ENCODE measurements around the gene BCL11B.

Gene BCL11B

DNA sequence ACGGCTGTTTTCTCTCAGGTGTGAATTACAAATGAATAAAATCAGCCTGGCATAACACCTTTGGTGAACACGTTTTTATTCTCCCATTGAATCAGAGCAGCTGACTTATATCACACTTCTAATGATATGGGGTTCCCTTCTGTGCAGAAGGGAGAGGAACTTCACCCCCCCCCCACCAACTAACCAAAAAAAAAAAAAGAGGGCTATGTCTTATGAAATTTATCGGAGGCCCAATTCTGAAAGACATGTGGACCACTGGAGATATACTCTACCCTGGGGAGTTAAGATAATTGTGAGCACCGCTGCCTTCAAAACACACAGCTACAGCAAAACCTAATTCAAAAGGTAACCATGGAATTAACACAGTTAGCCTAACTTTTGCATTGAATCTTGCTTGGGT, 4.6 kb downstream of the BCL11B start:
- DNase-seq, result no peak

DNA sequence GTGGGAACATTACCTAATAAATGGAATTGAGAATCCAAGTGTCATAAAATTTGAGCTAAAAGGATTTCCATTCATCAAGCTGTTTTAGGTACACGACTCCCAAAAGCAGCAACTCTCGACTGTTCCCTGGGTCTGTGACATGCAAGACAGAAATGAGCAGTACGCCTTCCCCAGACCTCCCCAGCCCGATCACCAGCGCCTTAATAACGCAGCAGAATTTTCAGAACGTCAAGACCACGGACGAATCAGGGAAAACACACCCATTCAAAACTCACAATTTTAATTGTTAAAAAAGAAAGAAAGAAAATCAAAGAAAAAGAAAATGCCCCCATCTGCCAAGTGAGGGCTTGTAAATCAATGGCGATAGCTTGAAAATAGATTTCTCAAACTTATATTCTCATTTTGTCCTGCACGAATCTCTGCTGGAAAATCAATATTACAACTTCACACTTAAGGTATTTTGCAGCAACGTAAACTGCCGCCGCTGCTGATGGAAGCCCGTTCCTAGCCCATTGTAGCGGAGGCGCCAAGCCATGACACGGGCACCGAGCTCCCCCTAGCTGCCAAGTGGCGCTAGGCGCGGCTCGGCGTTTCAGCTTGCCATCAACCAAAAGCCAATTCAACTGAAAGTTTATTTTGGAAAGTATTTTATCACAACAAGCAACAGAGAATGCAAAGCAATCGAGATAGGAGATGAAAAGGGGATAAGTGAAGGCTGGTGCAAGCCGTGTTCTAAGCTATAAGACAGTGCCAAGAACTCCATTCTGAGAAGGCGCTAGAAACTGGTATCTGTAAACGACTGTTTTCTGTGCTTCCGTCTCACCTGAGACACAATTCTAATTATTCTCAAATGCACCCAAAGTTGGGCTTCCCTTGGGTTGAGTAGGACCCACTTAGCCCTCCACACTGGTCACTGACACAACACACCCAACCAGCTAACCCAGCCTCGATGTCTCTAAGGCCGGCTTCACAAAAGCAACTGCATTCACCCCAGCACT, 5.5 kb downstream of the BCL11B start:
- DNase-seq, result peak; percentile 18 to 75

DNA sequence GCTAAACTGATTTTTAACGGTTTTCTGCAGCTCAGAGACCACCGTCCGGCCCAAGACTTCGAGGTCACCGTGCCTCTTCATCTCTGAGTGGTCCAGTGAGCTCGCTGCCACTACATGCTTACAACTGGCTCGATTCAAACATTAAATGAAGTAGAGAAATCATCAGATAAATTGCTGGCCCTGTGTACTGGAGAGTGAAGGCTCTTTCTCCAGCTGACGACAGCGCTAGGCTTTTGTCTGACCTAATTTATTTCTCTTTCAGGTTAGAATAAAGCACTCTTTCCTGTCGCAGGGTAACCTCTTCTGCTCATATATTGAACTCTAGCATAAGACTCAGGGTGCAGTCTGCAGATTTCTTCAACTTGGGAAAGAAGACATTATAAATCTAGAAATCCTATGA, 6.4 kb downstream of the BCL11B start:
- no peak for DNase-seq

DNA sequence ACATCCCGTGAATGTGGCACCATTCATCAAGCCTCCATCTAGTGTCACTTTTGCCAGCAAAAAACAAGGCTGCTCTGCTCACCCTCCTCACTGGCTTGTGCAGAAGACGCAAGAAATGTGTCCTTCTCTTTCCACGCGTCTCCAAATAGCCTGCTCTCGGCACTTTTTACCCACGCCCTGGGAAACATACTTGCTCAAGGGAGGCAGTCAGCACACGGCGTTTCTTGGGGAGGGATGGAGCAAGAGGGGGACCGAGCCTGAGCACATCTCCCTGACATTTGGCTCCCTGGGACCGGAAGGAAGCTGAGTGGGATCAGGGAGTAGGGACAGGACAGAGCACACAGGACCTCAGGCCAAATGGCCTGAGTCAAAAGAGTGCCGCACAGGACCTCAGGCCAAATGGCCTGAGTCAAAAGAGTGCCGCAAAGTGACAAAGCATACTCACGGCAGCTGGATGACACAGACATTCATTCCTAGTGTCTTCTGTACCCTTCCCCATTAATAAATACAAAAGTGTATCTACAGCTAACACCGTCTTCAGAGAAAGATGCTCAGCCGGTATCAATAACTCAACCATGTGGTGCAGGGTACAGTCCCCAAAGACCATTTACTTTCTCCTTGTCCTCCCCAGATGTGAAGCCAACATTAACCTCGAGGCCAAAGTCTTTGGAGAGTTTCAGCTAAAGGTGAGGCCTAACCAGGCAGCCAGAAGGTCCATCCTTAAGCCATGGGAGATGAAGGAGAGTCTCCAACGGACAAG, 7.1 kb downstream of the BCL11B start:
- no peak for DNase-seq

DNA sequence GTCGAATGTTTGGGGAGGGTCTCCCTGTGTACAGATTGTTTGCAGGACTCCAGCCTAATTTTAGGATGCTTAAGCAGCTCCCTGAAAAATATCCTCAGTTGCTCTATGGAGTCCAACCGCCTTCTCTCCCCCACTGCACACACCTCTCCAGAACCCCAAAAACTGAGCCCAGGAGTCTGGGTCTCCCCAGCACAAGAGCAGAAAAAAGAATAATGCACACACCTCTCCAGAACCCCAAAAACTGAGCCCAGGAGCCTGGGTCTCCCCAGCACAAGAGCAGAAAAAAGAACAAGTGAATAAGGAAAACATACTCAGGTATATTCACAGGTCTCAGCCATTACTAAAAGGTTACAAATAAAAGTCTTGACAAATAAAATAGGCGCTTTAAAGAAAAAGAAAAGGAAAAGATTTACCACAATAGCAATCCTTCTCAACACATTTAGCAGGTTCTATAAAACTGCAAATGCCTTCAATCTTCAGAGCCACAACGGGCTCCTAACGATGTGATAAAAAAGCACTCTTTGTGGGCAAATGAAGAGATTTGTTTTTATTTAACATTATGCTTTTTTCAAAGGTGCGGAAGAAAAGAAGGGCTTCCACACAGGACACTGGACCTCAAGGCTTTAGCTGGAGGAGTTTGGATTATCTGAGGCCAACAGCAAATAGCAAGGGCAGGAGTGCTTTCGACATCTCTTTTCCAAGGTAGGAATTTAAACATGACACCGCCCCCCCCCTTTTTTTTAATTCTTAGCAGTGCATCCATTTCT, 8.2 kb downstream of the BCL11B start:
- DNase-seq, result no peak

DNA sequence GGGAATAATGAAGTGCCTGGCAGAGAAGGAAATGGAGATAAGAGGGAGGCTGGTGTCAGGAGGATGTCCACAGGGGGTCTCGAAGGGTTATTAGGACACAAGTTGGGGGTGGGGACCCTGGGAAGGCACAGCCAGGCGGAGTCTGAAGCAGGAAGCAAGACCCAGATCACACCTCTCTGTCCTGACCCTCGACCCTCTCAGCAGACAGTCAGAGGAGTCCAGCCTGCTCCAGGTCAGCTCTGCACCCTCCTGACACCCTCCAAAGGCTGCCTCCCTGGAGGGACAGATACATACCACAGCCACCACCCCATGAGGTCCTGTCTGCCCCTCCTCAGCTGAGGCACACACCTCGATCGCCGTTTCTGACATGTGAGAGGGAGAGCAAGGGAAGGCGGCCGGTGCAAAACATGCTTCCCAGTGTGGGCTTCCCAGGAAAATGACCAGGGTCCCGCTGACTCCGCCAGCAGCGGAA, 9.0 kb downstream of the BCL11B start:
- no peak for DNase-seq

DNA sequence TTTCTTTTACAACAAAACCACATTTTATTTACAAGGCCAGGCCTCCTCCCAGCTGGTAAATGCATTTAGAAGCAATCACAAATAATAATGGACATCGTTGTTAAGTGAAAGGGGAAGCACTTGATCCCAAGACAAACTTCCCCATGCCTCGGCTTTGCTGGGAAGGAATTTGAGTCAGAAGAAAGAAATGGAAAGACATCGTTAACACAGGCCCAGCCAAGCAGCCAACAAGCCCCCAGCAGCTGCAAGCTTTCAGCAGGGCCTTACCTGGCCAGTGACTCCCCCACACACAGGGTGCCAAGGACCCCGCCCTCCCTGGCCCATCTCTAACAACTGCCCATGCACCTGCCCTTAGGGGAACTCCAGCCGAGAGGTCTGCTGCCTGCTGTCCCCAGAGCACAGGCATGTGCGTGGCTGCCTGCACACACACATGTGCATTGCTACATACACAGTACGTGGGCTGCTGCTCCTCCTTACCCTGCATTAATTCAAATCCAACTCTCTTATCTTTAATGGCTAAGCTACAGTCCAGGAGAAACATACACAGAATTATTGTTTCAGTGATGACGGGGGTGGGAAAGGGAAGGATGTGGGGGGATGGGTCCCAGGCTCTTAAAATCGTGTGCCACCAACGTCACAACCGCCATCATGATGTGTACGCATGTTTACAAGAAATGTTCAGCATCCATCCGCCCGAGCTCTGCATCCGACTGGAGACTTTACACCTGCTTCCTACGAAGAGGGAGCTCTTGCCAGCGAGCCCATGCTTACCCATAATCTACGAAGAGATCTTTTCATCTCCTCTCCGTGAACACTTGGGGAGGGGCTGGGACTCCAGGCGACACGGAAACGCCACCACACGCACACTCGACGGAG, 9.8 kb downstream of the BCL11B start:
- no peak for DNase-seq

DNA sequence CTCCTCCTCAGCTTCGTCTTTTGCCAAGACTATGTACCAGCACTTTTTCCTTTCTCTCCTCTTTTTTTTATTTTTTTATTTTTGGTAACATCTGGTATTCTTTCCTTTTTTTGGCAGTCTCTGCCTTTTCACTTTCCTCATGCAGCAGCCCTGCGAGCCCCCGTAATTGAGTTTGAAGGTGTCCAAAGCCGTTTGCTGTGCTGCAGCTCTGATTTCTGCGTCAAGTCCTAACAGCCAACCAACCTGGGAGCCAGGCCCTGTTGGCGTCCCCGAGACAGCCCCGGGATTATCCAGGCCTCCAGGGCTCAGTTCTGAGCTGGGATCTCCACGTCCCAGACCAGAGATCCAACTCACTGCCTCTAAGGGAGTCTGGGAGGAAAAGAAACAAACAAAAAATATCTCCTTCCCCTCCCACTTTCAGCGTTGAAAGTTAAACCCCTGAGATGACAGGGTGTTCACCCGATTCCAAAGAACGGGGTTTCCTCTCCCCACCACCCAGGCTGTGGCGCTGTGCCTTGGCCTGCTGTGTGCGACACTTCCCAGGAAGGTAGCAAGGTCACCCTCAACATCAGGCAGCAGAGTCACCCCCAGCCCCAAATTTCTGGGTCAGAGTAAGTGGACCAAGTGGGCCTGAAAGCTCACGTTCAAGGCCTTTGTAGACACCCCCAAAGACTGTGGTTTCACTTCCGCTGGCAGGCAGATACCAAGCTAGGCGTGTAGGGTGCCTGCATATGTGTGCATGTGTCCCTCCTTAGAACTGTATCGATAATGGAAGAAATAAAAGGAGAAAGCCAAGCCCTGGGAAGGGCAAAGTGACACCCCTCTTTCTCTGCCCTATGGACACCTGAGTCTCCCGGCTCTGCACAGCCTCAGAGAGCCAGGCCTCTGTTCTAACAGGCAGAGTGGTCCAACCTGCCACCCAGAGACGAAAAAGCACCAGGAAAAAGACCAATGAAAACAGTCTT, 11.1 kb downstream of the BCL11B start:
- no peak for DNase-seq

DNA sequence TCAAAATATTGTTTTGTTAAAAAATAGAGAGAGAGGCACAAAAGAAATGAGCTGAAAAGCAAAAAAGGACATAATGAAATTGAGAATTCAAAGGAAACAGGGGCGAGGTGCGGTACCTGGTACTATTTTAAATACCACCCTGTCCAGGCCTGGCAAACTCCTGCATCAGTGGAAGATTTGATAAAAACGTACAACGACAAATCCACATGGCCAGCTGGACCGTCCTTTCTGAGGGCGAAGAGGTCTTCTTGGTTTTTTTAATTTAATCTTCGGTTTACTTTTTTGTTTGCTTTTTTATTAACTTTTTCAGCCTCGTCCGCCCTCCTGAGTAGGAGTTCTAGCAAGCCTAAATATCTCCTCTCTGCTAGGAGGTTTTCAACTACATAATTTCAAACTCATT, 11.9 kb downstream of the BCL11B start:
- DNase-seq, result no peak

DNA sequence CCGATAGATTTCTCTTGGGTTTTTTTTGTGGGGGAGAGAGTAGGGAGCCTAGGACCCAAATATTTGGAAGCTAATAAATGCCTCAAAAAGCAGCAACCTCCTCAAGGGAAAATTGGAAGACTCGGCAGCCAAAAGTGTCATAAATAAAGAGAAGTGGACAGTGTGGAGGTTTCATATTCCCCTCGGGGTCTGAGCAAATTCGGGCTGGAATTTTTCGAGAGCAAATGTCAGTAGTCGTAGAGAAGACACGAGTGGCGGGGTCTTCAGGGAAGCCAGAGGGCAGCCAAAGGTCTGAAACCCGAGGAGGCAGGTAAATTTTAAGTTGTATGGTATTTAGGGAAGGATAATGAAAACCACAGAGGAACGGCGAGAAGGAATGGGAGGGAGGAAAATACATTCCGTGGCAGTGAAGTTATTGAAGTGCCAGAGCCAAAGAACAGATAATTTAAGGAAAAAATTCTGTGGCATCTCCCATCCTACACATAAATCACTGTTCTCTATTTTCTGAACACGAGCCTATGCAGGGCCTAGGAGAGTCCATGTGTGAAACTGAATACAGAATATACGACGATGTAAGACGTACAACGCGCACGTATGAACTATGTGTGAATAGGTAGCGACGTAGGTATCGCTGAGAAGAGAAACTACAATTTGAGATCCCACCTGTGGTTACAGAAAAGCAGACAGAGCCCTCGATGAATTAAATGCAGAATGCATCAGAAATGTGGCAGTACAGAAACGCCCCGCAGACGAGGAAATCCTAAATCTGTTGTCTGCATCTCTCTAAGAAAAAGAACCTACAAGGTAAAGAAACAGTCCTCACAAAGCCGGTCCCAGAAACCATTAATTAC, 12.9 kb downstream of the BCL11B start:
- no peak for DNase-seq

DNA sequence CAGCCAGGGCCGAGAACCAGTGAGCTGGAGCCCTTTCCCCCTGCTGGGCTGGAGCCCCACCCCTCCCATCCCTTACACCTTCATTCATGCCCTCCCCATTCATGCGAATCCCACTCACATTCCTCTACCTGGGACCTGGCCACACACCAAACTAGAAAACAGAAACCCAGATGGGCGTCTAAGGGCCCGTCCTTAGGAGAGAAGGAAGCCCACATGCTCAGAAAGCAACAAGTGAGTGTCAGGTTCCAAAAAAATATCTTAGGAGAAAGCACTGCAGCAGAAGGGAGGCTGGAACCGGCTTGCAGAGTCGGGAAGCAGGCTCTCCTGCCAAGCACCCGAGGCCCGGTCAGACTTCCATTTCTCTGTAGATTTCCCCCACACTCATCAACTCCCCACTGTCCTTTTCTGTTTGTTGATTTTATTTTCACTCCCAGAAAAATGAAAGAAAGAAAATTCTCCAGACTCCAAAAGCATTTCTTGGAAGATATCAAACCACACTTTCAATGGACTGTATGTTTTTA, 13.6 kb downstream of the BCL11B start:
- no peak for DNase-seq

DNA sequence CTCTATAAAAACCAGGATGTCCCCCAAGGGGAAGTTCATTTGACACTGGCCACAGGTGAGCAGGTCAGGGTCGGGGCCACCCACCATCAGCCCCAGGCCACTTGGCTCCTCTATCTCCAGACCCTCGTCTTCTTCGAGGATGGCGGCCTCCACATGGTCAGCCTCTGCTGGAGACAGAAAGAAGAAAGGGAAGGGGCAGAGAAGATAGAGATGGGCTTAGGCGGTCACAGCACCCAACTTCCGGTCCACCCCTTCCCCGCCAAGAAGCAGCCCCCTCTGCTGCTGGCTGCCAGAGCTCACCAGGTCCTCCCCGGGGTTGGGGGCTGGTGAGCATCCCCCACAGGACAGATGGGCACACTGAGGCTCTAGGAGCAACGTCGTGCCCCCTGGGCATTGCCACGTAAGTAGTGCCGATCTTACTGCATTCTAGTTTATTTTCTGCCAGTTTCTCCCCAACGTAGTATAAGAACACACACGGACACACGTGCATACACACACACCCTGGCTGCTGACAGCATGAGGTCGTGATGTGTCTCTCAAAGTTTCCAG, 14.2 kb downstream of the BCL11B start:
- no peak for DNase-seq

DNA sequence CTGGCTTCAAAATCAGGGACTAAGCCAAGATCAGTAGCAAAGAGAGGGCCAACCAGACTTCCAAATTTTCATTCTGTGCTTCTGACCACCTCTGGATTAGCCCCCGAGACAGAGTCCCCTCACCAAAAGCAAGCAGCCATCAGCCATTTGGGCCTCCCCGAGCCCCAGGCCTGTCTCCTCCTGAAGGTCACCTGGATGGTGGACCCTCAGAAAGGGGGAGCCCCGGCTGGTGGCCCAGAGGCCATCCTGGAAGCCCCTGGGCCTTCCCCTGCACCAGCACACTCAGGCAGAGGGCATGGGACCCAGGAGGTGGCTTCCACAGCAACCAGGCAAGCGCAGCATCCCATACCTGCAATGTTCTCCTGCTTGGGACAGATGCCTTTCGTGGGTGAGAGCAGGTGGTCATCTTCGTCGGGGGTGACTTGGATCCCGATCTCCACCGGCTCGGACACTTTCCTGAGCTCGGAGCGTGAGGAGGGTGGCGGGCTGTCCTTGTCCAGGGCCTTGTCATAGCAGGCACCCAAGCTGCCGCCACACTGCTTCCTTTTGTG, 14.8 kb downstream of the BCL11B start:
- no peak for DNase-seq

DNA sequence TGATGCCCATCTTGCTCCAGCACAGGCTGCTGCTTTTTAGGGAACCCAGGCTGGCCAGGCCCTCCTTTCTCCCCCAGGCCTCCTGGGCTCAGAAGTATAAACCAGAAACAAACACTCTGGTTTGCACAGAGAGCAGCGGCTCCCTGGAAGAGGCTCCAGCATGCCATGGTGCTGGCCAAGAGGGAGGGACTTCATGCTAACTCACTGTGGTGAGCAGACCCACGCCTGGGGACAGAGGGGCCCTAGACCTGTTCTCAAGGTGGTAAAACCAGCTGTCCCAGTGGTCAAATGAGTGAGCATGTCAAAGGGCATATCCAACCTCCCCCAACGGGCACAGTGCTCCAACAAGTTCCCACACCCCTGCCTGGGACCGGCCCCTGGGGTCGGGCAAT, 15.5 kb downstream of the BCL11B start:
- no peak for DNase-seq

DNA sequence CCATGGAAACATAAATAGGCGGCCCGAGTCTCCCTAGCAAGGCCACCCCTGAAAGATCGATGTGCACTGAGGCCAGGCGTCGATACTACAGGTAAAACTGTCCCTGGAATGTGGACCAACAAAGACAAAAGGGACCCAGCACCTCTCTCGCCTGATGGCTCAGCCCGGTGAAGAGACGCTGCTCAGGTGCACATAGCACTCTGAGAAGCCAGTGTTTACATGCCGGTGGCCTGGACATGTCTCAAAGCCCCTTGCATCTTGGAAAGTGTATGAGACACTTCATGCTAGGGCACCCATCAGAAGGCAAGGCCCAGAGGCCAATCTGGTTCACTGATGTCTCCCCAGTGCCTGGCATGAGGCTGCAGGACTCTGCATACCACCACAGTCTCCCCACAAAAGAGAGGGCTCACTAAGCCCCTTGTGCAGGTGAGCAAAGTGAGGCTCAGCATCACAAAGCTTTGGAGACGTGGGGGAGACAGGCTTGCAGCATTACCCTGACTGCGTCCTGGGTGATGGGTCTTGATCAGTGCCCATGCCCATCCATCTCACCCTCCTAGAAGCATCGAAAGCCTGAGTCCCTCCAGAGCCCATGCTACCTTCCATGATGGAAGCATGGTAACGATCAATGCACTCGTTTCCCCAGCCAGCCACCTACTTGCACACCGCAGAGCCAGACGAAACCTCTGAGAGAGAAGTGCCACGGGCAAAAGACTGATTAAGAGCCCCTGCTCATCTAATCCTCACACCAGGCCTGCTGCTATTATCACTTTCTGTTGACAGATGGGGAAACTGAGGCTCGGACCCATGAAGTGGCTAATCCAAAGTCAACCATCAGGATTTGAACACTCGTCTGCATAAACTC, 16.1 kb downstream of the BCL11B start:
- no peak for DNase-seq

DNA sequence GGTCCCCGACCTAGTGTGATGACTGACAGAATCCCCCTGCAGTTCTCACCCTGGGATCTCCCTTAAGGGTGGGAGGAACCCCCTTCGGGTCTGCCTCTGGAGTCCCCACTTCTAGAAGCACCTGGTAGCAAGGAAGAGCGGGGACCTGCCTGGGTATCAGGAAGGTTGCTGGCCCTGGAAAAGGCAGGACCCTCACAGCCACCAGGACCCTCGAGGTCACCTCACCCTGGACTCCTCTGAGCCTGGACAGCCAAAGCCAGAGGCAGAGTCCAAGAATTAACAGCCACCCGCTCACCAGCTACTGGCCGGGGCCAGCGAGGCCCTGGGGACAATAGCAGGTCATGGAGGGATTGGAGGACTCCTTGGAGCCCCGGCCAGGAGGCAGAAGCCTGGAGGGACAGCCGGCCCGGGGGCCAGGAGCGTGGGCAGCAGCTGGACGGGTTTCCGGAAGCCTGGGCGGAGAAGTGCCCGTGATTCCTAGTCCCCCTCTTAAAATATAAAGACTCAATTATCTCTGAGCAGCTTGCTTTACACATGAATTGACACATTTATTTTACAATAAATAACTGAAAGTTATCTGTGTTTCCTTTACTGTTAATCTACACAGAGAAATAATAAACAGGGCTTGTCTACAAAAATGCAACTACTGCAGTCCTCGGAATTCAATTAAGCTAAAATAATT, 17.5 kb downstream of the BCL11B start:
- no peak for DNase-seq

DNA sequence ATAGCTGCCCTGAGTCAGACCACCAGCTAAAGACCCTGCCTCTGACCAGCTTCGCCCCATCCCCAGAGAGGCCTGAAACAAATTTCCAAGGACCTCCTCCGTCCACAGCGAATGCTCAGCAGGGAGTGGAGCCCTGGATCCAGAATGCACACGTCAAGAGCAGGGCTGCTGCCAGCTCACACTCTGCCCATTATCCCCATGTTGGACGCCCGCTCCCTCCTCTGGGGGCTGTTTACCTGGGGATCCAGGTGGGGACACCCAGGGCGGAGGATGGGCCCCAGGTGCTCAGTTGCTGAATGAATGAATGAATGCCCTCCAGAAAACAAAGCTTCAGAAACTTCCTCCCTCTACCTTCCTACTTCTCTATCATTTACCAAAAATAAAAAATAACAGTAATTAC, 18.1 kb downstream of the BCL11B start:
- no peak for DNase-seq
